ENCODE data around the gene ZIC1. TPM values are rescaled to one million over a fixed set of nuclear protein-coding genes. Genes with fewer than 3 reads are reported as not detected.

ZIC1 gene
- total and polyA plus RNA-seq, 4 experiments from 2014 or later = not detected

DNA sequence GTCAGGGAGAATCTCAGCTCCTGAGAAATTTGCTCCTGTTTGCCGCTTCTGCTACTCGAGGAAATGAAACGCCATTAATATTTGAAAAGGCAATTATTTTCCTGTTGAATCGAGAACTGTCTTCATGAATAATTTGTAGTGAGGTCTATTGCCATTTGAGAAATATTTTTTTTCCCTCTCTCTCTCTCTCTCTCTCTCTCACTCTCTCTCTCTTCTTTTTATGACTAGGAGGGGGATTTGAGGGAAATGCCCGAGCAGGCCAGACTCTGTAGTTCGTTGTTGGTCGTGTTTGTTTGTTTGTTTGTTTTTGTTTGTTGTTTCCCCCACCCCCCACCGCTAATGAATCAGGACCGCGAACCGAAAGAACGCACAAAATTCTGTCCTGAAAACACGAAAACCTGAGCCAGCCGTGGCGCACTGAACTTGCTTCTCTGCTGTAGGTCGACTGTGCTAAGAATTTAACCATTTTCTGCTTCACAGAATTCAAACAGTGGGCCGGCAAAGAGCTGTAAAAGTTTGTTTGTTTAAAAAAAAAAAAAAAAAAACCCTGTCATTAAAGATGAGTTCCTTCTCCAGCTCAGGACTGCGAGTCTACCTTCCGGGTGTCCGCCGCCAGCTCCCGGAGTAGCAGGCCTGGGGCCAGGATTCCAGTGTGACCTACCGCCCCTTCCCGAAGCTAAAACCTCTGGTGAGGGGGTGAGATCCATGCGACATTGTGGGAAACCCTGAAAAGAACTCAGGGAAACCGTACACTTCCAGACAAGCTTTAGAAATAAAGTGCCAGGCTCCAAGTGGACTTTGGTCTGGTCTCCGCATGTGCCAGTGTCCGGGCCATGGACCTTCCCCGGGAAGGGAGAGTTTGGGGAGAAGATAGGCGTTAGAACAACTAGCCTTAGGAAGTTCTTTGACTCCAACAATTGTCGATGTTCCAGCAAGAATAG is 15.0 kb upstream of the ZIC1 start:
- Mint-ChIP-seq H3K9me3 (peaks cover 0 to 48% (median 32%) of the 10 kb centered on the region in 8 donors), H3K27me3 (peaks cover 46 to 48% of the 10 kb centered on the region in 2 donors), H3K4me1 (peaks cover 0 to 10% (median 3%) of the 10 kb centered on the region in 4 donors), H3K36me3 (peaks cover 0 to 3% of the 10 kb centered on the region in 2 donors), H3K4me3 (peak overlapping the region in 3 of 8 donors; percentile 40 to 52 (median 43)), H3K27ac (no peak overlapping the region)
- CTCF ChIA-PET (ENCODE audit: partially characterized antibody) = no interaction called here
- no peak overlapping the region for H3K4me3 ChIP-seq (ENCODE audit: low read length in 2 of 2)
- no peaks in the 10 kb centered on the region for H3K36me3 ChIP-seq (ENCODE audit: insufficient read depth, low read length)
- DNase-seq = no peak
- H3K27me3 ChIP-seq (ENCODE audit: insufficient read depth, low read length) = peaks cover 7% of the 10 kb centered on the region
- intact Hi-C loops (cut with micrococcal nuclease) = no loop called here
- no peaks in the 10 kb centered on the region for H3K9me3 ChIP-seq (ENCODE audit: control insufficient read depth in 1 of 2, low read length in 2 of 2)
- no peak overlapping the region for H3K27ac ChIP-seq (ENCODE audit: low read depth, low read length)
- H3K4me1 ChIP-seq (ENCODE audit: insufficient read depth, low read length) = no peaks in the 10 kb centered on the region
- POLR2A ChIA-PET (ENCODE audit: partially characterized antibody) = no interaction called here

DNA sequence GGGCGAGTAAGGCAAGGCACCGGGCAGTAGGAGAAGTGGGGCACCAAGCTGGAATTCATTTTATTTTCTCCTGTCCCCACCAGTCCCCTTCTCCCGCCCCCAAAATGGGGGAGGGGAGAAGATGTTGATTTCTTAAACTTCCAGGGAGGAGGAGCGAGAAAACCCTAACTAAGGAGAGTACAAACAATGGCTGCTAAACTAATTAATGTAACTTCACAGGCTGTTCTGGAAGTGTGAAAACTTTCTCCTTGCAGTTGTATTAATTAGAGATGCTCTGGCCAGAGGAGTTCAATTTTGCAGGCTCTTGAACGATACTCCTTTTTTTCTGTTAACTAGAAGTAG is 14.3 kb upstream of the ZIC1 start:
- peaks cover 45 to 48% of the 10 kb centered on the region in 2 donors for H3K27me3 Mint-ChIP-seq
- DNase-seq = no peak
- peaks cover 0 to 10% (median 3%) of the 10 kb centered on the region in 4 donors for H3K4me1 Mint-ChIP-seq
- H3K27ac Mint-ChIP-seq = no peak overlapping the region
- no peak overlapping the region for H3K4me3 Mint-ChIP-seq
- H3K9me3 ChIP-seq (ENCODE audit: control insufficient read depth in 1 of 2, low read length in 2 of 2) = no peaks in the 10 kb centered on the region
- H3K9me3 Mint-ChIP-seq = peaks cover 0 to 45% (median 31%) of the 10 kb centered on the region in 8 donors
- ChIA-PET POLR2A (ENCODE audit: partially characterized antibody) (no interaction called here), CTCF (ENCODE audit: partially characterized antibody) (no interaction called here)
- no peaks in the 10 kb centered on the region for H3K36me3 ChIP-seq (ENCODE audit: insufficient read depth, low read length)
- peaks cover 0 to 3% of the 10 kb centered on the region in 2 donors for H3K36me3 Mint-ChIP-seq
- intact Hi-C loops (cut with micrococcal nuclease) = no loop called here
- no peak overlapping the region for H3K27ac ChIP-seq (ENCODE audit: low read depth, low read length)
- peaks cover 7% of the 10 kb centered on the region for H3K27me3 ChIP-seq (ENCODE audit: insufficient read depth, low read length)
- no peak overlapping the region for H3K4me3 ChIP-seq (ENCODE audit: low read length in 2 of 2)
- H3K4me1 ChIP-seq (ENCODE audit: insufficient read depth, low read length) = no peaks in the 10 kb centered on the region

DNA sequence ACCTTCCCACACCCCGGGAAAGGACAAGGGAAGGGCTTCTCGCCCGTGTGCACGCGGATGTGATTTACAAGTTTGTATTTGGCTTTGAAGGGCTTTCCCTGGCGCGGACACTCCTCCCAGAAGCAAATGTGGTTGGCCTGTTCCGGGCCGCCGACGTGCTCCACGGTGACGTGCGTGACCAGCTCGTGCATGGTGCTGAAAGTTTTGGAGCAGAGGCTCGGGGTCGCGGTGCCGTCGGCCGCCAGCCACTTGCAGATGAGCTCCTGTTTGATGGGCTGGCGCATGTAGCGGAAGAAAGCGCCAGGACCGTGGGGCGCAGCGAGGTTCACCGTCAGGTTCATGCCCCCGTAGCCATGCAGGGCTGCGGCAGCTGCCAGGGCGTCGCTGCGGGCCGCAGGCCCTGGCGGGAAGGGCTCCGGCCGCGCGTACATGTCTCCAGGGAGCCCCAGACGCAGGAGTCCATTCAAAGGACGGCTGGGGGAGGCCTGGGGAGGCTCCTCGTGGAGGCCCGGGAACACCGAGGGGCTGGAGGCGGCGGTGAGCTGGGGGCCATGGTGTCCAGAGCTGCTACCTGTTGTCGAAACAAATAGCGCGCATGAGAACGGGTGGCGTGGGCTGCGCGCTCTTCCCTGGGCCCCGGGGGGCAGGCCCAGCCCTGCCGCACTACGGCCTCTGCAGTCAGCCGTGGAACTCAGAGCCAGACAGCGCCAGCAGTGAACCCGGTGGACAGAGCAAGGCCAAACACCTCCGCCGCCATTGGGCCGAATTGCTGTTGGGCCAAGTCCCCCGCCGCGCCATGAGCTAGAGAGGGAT is 13.1 kb upstream of the ZIC1 start:
- POLR2A ChIA-PET (ENCODE audit: partially characterized antibody) = no interaction called here
- Histone ChIP-seq H3K4me3 (ENCODE audit: low read length in 2 of 2) (no peak overlapping the region), H3K36me3 (ENCODE audit: insufficient read depth, low read length) (no peaks in the 10 kb centered on the region), H3K9me3 (ENCODE audit: control insufficient read depth in 1 of 2, low read length in 2 of 2) (no peaks in the 10 kb centered on the region), H3K27ac (ENCODE audit: low read depth, low read length) (no peak overlapping the region), H3K4me1 (ENCODE audit: insufficient read depth, low read length) (no peaks in the 10 kb centered on the region), H3K27me3 (ENCODE audit: insufficient read depth, low read length) (peaks cover 7% of the 10 kb centered on the region)
- CTCF ChIA-PET (ENCODE audit: partially characterized antibody) = no interaction called here
- H3K9me3 Mint-ChIP-seq = peaks cover 0 to 44% (median 31%) of the 10 kb centered on the region in 8 donors
- peaks cover 42 to 46% of the 10 kb centered on the region in 2 donors for H3K27me3 Mint-ChIP-seq
- intact Hi-C loops (cut with micrococcal nuclease) = no loop called here
- peaks cover 0 to 3% of the 10 kb centered on the region in 2 donors for H3K36me3 Mint-ChIP-seq
- no peak for DNase-seq
- H3K27ac Mint-ChIP-seq = no peak overlapping the region
- peak overlapping the region in 1 of 8 donors; percentile 12 for H3K4me3 Mint-ChIP-seq
- H3K4me1 Mint-ChIP-seq = peaks cover 0 to 10% (median 3%) of the 10 kb centered on the region in 4 donors

DNA sequence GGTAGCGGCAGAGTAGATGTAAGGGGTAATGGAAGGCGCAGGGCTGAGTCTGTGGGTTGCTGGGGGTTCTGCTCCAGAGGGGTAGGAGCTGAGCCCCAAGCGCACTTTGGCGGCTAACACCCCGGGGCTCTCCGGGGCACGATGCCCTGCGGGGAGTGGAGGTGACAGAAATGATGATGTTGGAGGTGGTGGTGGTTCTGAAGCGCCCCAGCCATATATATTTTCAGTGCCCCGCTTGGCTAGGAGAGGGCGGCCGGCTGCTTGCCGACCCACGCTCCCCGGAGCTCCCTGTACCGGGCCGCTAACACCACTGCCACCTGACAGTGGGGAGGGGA is 12.5 kb upstream of the ZIC1 start:
- CTCF ChIA-PET (ENCODE audit: partially characterized antibody) = no interaction called here
- peaks cover 7% of the 10 kb centered on the region for H3K27me3 ChIP-seq (ENCODE audit: insufficient read depth, low read length)
- Mint-ChIP-seq H3K36me3 (peaks cover 0 to 3% of the 10 kb centered on the region in 2 donors), H3K27ac (no peak overlapping the region), H3K9me3 (peaks cover 0 to 42% (median 31%) of the 10 kb centered on the region in 8 donors), H3K27me3 (peaks cover 43 to 46% of the 10 kb centered on the region in 2 donors), H3K4me3 (no peak overlapping the region), H3K4me1 (peaks cover 0 to 10% (median 3%) of the 10 kb centered on the region in 4 donors)
- H3K36me3 ChIP-seq (ENCODE audit: insufficient read depth, low read length) = no peaks in the 10 kb centered on the region
- H3K4me3 ChIP-seq (ENCODE audit: low read length in 2 of 2) = no peak overlapping the region
- no peaks in the 10 kb centered on the region for H3K4me1 ChIP-seq (ENCODE audit: insufficient read depth, low read length)
- H3K27ac ChIP-seq (ENCODE audit: low read depth, low read length) = no peak overlapping the region
- DNase-seq = no peak
- intact Hi-C loops (cut with micrococcal nuclease) = no loop called here
- POLR2A ChIA-PET (ENCODE audit: partially characterized antibody) = no interaction called here
- H3K9me3 ChIP-seq (ENCODE audit: control insufficient read depth in 1 of 2, low read length in 2 of 2) = no peaks in the 10 kb centered on the region

DNA sequence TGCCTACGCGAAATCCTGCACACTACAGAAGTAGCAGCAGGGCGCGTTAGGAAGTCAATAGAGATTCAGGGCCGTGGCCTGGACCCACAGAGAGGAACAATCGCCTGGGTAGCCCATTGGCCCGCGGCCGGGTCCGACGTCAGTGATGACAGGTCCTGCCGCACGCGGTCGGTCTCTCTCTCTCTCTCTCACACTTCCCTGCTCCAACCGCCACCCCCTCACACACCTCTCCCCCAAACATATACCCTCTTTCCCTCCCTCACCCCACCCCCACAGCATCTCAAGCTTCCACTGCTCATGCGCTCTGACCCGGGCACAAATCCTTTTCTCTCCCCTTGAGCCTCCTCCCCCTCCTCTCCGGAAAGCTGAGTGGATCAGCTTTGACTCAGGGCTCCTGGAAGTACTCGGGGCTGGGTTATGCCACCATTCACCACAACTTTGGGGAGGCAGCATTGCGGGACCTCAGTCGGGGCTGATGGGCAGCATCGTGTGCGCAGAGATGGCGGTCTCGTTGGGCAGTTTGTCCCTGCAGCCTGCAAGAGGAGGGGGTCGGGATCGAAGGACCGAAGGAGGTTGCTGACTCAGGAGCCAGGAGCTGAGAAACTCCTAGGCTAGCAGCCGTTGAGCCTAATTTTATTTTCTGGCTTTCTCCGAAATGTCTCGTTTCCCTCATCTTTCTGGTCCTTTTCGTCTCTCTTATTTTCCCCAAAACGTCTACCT is 11.8 kb upstream of the ZIC1 start:
- Histone ChIP-seq H3K4me3 (ENCODE audit: low read length in 2 of 2) (no peak overlapping the region), H3K9me3 (ENCODE audit: control insufficient read depth in 1 of 2, low read length in 2 of 2) (no peaks in the 10 kb centered on the region), H3K27ac (ENCODE audit: low read depth, low read length) (no peak overlapping the region), H3K27me3 (ENCODE audit: insufficient read depth, low read length) (peaks cover 7% of the 10 kb centered on the region), H3K4me1 (ENCODE audit: insufficient read depth, low read length) (no peaks in the 10 kb centered on the region), H3K36me3 (ENCODE audit: insufficient read depth, low read length) (no peaks in the 10 kb centered on the region)
- Mint-ChIP-seq H3K36me3 (peaks cover 0 to 3% of the 10 kb centered on the region in 2 donors), H3K4me1 (peaks cover 0 to 10% (median 3%) of the 10 kb centered on the region in 4 donors), H3K27ac (peak overlapping the region in 1 of 7 donors; percentile 53), H3K27me3 (peaks cover 46 to 49% of the 10 kb centered on the region in 2 donors), H3K4me3 (peak overlapping the region in 2 of 8 donors; percentile 31 to 36), H3K9me3 (peaks cover 0 to 45% (median 31%) of the 10 kb centered on the region in 8 donors)
- ChIA-PET CTCF (ENCODE audit: partially characterized antibody) (no interaction called here), POLR2A (ENCODE audit: partially characterized antibody) (no interaction called here)
- no peak for DNase-seq
- intact Hi-C loops (cut with micrococcal nuclease) = no loop called here

DNA sequence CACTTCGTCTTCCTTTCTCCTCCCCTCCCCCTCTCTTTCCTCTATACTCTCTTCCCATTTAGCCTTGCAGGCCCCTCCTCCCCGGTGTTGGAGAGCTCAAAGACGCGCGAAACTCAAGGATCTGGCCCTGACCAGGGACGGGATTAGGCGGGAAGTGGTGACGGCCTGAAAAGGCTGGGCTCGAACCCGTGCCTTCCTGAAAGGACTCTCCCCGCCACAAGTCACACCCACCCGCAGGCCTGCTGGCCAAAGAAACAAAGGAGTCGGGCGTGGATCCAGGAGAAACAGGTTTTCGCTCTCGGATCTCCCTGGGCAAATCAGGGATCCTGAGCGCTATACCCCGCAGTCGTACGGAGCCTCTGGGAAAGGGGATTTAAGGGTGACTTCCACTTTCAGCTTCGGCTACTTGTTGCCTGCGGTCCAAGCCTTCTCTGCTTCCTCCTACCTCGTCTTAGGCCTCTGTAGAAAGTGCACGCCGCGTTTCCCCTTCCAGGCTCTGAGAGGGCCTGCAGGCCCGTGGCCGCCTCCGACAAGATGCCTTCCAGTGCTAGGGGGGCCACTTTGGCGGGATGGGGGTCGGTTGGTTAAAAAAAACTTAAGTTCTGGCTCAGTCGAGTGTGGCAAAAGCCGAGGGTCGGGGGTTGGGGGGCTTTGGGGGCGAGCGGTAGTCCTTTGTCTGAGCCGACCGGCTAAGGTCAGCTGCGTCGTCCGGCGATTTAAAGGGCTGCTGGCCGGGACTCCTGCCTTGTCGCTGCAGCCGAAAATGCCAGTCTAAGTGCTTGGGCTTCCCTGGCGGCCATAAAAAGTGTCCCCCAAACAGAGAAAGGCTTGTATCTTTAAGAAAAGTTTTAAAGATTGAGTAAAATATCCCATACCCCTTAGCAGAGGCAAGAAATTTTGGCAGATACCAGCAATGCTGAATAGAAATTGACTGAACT is 11.0 kb upstream of the ZIC1 start:
- CTCF ChIA-PET (ENCODE audit: partially characterized antibody) = no interaction called here
- Histone ChIP-seq H3K27me3 (ENCODE audit: insufficient read depth, low read length) (peaks cover 3% of the 10 kb centered on the region), H3K4me3 (ENCODE audit: low read length in 2 of 2) (no peak overlapping the region), H3K36me3 (ENCODE audit: insufficient read depth, low read length) (no peaks in the 10 kb centered on the region), H3K9me3 (ENCODE audit: control insufficient read depth in 1 of 2, low read length in 2 of 2) (no peaks in the 10 kb centered on the region), H3K4me1 (ENCODE audit: insufficient read depth, low read length) (no peaks in the 10 kb centered on the region), H3K27ac (ENCODE audit: low read depth, low read length) (no peak overlapping the region)
- DNase-seq = no peak
- intact Hi-C loops (cut with micrococcal nuclease) = no loop called here
- Mint-ChIP-seq H3K27ac (peak overlapping the region in 1 of 7 donors; percentile 53), H3K4me3 (peak overlapping the region in 1 of 8 donors; percentile 34), H3K9me3 (peaks cover 0 to 46% (median 32%) of the 10 kb centered on the region in 8 donors), H3K27me3 (peaks cover 43 to 50% of the 10 kb centered on the region in 2 donors), H3K36me3 (peaks cover 0 to 3% of the 10 kb centered on the region in 2 donors), H3K4me1 (peaks cover 0 to 10% (median 3%) of the 10 kb centered on the region in 4 donors)
- POLR2A ChIA-PET (ENCODE audit: partially characterized antibody) = no interaction called here

All from CD4-positive, alpha-beta memory T cell (primary cell).